Nephron (organoid): ENCODE measurements around the gene RHBDF2.

Experiments used
- H3K27ac Mint-ChIP-seq, 3 experiments: 2 replicates each; pipeline ENCODE4 v1.8.0; 2020; ENCODE audit warnings: mixed read lengths in 3 of 3, mild to moderate bottlenecking in 2 of 3, moderate library complexity in 1 of 3
- H3K27me3 Mint-ChIP-seq: 2 replicates; pipeline ENCODE4 v1.8.0; 2021; ENCODE audit warnings: low read depth, mild to moderate bottlenecking, moderate library complexity, mixed read lengths
- H3K36me3 Mint-ChIP-seq: 2 replicates; pipeline ENCODE4 v1.8.0; 2020; ENCODE audit warnings: low read depth, mixed read lengths
- H3K4me1 Mint-ChIP-seq: 2 replicates; pipeline ENCODE4 v1.8.0; 2020; ENCODE audit warnings: mixed read lengths
- H3K4me3 Mint-ChIP-seq, 3 experiments: 2 replicates each; pipeline ENCODE4 v1.8.0; 2020; ENCODE audit warnings: mild to moderate bottlenecking in 3 of 3, mixed read lengths in 3 of 3, moderate library complexity in 2 of 3
- H3K9me3 Mint-ChIP-seq: 2 replicates; pipeline ENCODE4 v1.8.0; 2020; ENCODE audit warnings: mixed read lengths
- TF ChIP-seq, protein P1 (sequence below), 3 experiments: fragments of 200-600 bp; sonication (generic); IDR thresholded peaks; one replicate each; pipeline ENCODE4 v1.5.0; 2021; ENCODE audit warnings: antibody characterized with exemption in 3 of 3; ENCODE audit not compliant: unreplicated experiment in 3 of 3

RHBDF2 gene

GRCh38 chr17:76543482-76543825, 42.2 kb upstream of the RHBDF2 start:
- H3K4me1 Mint-ChIP-seq = peaks cover 59% of the 10 kb centered on the region
- TF ChIP-seq, protein P1, sequence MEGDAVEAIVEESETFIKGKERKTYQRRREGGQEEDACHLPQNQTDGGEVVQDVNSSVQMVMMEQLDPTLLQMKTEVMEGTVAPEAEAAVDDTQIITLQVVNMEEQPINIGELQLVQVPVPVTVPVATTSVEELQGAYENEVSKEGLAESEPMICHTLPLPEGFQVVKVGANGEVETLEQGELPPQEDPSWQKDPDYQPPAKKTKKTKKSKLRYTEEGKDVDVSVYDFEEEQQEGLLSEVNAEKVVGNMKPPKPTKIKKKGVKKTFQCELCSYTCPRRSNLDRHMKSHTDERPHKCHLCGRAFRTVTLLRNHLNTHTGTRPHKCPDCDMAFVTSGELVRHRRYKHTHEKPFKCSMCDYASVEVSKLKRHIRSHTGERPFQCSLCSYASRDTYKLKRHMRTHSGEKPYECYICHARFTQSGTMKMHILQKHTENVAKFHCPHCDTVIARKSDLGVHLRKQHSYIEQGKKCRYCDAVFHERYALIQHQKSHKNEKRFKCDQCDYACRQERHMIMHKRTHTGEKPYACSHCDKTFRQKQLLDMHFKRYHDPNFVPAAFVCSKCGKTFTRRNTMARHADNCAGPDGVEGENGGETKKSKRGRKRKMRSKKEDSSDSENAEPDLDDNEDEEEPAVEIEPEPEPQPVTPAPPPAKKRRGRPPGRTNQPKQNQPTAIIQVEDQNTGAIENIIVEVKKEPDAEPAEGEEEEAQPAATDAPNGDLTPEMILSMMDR (IDR thresholded peaks at IDR 0.05; ENCODE audit: unreplicated experiment in 3 of 3) = no peak
- no peaks in the 10 kb centered on the region for H3K36me3 Mint-ChIP-seq
- peak overlapping the region; percentile 63 to 86 (median 82) for H3K27ac Mint-ChIP-seq
- no peaks in the 10 kb centered on the region for H3K9me3 Mint-ChIP-seq
- H3K4me3 Mint-ChIP-seq = peak overlapping the region in 2 of 3 experiments; percentile 48 to 55
- peaks cover 27% of the 10 kb centered on the region for H3K27me3 Mint-ChIP-seq

DNA sequence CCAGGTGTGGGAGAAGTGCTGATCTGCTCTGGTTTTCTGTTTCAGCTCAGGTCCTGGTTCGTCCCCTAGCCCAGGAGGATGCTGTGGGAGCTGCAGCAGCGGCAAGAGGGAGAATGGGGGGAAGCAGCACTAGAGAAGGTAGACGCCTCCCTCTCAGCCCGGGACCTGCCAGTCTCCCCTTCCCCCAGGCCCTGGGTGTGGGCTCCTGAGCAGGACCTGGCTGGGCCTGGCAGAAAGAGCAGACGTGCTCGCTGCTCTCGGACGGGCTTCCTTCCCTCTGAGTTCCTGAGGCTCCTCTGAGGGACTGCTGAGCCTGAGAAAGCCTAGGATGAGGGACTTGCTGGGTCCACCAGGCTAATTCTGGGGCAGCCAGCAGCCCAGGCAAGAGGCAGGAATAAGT, 41.8 kb upstream of the RHBDF2 start:
- H3K4me1 Mint-ChIP-seq = peaks cover 59% of the 10 kb centered on the region
- no peaks in the 10 kb centered on the region for H3K9me3 Mint-ChIP-seq
- H3K27me3 Mint-ChIP-seq = peaks cover 27% of the 10 kb centered on the region
- TF ChIP-seq, protein P1 (IDR thresholded peaks at IDR 0.05; ENCODE audit: unreplicated experiment in 3 of 3) = no peak
- no peak overlapping the region for H3K27ac Mint-ChIP-seq
- no peaks in the 10 kb centered on the region for H3K36me3 Mint-ChIP-seq
- H3K4me3 Mint-ChIP-seq = no peak overlapping the region

- peaks cover 59% of the 10 kb centered on the region for H3K4me1 Mint-ChIP-seq
- H3K36me3 Mint-ChIP-seq = no peaks in the 10 kb centered on the region
- H3K27me3 Mint-ChIP-seq = peaks cover 27% of the 10 kb centered on the region
- no peaks in the 10 kb centered on the region for H3K9me3 Mint-ChIP-seq
- TF ChIP-seq, protein P1 (IDR thresholded peaks at IDR 0.05; ENCODE audit: unreplicated experiment in 3 of 3) = no peak
- no peak overlapping the region for H3K4me3 Mint-ChIP-seq
- H3K27ac Mint-ChIP-seq = no peak overlapping the region
Measured at GRCh38 chr17:76542566-76542971, 41.3 kb upstream of the RHBDF2 start.

- Mint-ChIP-seq H3K4me1 (peaks cover 59% of the 10 kb centered on the region), H3K4me3 (peak overlapping the region in 1 of 3 experiments; percentile 35), H3K36me3 (no peaks in the 10 kb centered on the region), H3K27me3 (peaks cover 33% of the 10 kb centered on the region), H3K27ac (peak overlapping the region in 2 of 3 experiments; percentile 11 to 43), H3K9me3 (no peaks in the 10 kb centered on the region)
- TF ChIP-seq, protein P1 (IDR thresholded peaks at IDR 0.05; ENCODE audit: unreplicated experiment in 3 of 3) = no peak
Measured at GRCh38 chr17:76541739-76542454, 40.7 kb upstream of the RHBDF2 start.

- H3K4me3 Mint-ChIP-seq = peak overlapping the region; percentile 80 to 86 (median 84)
- peaks cover 42% of the 10 kb centered on the region for H3K27me3 Mint-ChIP-seq
- TF ChIP-seq, protein P1 (IDR thresholded peaks at IDR 0.05; ENCODE audit: unreplicated experiment in 3 of 3) = peak in 2 of 3 experiments; percentile 14 to 22
- peaks cover 67% of the 10 kb centered on the region for H3K4me1 Mint-ChIP-seq
- no peaks in the 10 kb centered on the region for H3K9me3 Mint-ChIP-seq
- H3K36me3 Mint-ChIP-seq = no peaks in the 10 kb centered on the region
- peak overlapping the region; percentile 70 to 92 (median 73) for H3K27ac Mint-ChIP-seq
Measured at GRCh38 chr17:76540381-76541300, 39.4 kb upstream of the RHBDF2 start.
